ENCODE measurements around the gene SPEN.

Gene SPEN

DNA sequence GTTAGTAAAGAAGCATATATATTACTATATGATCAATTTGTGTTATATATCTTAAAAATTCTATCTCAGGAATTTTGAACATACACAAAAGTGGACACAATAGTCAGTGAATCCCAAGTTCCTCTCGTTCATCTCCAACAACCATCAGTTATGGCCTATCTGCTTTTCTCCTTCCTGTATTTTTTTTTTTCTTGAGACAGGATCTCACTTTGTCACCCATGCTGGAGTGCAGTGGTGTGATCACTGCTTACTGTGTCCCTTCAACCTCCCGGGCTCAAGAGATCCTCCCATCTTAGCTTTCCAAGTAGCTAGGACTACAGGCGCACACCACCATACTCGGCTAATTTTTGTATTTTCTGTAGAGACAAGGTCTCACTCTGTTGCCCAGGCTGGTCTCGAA lies 9.4 kb downstream of the SPEN start:
- peaks cover 97% of the 10 kb centered on the region for H3K79me2 ChIP-seq (ENCODE audit: insufficient read depth, low read length)
- no peaks in the 10 kb centered on the region for H3K9me3 ChIP-seq (ENCODE audit: insufficient read depth, low read length, severe bottlenecking)
- H3K4me2 ChIP-seq (ENCODE audit: insufficient read depth, low read length) = no peak overlapping the region
- H3K4me3 ChIP-seq (ENCODE audit: low read depth in 1 of 2, low read length in 2 of 2) = no peak overlapping the region
- ATAC-seq (ENCODE audit: insufficient read depth, low read depth) (no peak), DNase-seq (no peak)
- H4K20me1 ChIP-seq (ENCODE audit: insufficient read depth, low read length) = peaks cover 65% of the 10 kb centered on the region
- no peak overlapping the region for H3K27ac ChIP-seq (ENCODE audit: low read length)
- TF ChIP-seq, protein P1, sequence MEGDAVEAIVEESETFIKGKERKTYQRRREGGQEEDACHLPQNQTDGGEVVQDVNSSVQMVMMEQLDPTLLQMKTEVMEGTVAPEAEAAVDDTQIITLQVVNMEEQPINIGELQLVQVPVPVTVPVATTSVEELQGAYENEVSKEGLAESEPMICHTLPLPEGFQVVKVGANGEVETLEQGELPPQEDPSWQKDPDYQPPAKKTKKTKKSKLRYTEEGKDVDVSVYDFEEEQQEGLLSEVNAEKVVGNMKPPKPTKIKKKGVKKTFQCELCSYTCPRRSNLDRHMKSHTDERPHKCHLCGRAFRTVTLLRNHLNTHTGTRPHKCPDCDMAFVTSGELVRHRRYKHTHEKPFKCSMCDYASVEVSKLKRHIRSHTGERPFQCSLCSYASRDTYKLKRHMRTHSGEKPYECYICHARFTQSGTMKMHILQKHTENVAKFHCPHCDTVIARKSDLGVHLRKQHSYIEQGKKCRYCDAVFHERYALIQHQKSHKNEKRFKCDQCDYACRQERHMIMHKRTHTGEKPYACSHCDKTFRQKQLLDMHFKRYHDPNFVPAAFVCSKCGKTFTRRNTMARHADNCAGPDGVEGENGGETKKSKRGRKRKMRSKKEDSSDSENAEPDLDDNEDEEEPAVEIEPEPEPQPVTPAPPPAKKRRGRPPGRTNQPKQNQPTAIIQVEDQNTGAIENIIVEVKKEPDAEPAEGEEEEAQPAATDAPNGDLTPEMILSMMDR (IDR thresholded peaks at IDR 0.05; ENCODE audit: borderline replicate concordance, extremely low read depth, low read length, poor library complexity, severe bottlenecking) = no peak
- TF ChIP-seq EZH2 (IDR thresholded peaks at IDR 0.05; ENCODE audit: borderline replicate concordance, low read depth, low read length, severe bottlenecking) = no peak
- no peaks in the 10 kb centered on the region for H3K27me3 ChIP-seq (ENCODE audit: insufficient read depth, low read length, poor library complexity)
- no peak overlapping the region for H2AFZ ChIP-seq (ENCODE audit: low read depth, low read length)
- no peak overlapping the region for H3K9ac ChIP-seq (ENCODE audit: low read depth, low read length)
- H3K4me1 ChIP-seq (ENCODE audit: insufficient read depth, low read length) = peaks cover 10% of the 10 kb centered on the region; the same call in 1 of the 2 replicates
- H3K36me3 ChIP-seq (ENCODE audit: insufficient read depth, low read length) = peaks cover 7% of the 10 kb centered on the region; the same call in 1 of the 2 replicates

DNA sequence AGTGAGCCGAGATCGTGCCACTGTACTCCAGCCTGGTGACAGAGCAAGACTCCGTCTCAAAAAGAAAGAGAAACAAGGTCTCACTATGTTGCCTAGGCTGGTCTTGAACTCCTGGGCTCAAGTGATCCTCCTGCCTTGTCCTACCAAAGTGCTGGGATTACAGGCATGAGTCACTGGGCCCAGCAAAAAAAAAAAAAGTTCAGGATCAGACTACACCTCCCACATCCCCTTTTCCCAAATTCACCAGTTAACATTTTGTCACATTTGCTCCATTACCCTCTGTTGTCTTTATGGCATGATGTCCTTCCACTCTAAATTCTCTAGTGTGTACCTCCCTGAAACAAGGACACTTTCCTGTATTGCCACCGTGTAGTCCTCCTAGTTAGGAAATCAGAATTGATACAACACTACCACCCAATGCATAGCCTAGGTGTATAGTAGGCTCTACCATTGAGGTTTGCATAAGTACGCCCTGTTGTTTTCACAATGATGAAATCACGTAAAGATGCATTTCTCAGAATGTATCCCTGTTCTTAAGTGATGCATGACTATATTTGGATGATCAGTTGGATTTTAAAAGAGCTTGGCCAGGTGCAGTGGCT lies 10.7 kb downstream of the SPEN start:
- Histone ChIP-seq H3K9ac (ENCODE audit: low read depth, low read length) (no peak overlapping the region), H3K4me3 (ENCODE audit: low read depth in 1 of 2, low read length in 2 of 2) (no peak overlapping the region), H3K9me3 (ENCODE audit: insufficient read depth, low read length, severe bottlenecking) (no peaks in the 10 kb centered on the region), H3K36me3 (ENCODE audit: insufficient read depth, low read length) (peaks cover 5% of the 10 kb centered on the region; the same call in 1 of the 2 replicates), H2AFZ (ENCODE audit: low read depth, low read length) (no peak overlapping the region), H3K27me3 (ENCODE audit: insufficient read depth, low read length, poor library complexity) (no peaks in the 10 kb centered on the region), H3K4me1 (ENCODE audit: insufficient read depth, low read length) (peaks cover 4% of the 10 kb centered on the region; the same call in 1 of the 2 replicates), H4K20me1 (ENCODE audit: insufficient read depth, low read length) (peaks cover 70% of the 10 kb centered on the region), H3K79me2 (ENCODE audit: insufficient read depth, low read length) (peaks cover 97% of the 10 kb centered on the region), H3K4me2 (ENCODE audit: insufficient read depth, low read length) (no peak overlapping the region), H3K27ac (ENCODE audit: low read length) (no peak overlapping the region)
- DNase-seq (no peak), ATAC-seq (ENCODE audit: insufficient read depth, low read depth) (no peak; the same call in 2 of the 3 replicates)
- TF ChIP-seq EZH2 (IDR thresholded peaks at IDR 0.05; ENCODE audit: borderline replicate concordance, low read depth, low read length, severe bottlenecking) = no peak
- TF ChIP-seq, protein P1 (IDR thresholded peaks at IDR 0.05; ENCODE audit: borderline replicate concordance, extremely low read depth, low read length, poor library complexity, severe bottlenecking) = no peak

DNA sequence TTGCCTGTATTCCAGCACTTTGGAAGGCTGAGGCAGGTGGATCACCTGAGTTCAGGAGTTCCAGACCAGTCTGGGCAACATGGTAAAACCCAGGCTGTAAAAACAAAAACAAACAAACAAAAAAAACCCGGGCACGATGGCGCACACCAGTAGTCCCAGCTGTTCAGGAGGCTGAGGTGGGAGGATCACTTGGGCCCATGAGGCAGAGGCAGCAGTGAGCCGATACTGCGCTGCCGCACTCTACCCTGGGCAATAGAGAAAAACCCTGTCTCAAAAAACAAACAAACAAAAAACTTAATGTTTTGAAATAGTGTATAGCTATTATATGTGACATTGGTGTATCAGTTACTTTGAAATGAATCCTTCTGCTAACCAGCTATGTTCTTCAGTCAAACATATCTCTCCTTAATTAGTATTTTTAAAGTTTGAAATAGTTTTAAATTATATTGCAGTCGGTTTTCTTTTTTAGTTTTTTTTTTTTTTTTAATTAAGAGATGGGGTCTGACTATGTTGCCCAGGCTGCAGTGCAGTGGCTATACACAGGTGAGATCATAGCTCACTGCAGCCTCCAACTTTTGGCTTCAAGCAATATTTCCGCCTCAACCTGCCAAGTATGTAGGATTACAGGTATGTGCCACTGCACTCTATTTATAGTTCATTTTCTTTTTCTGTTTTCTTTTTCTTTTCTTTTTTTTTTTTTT lies 11.3 kb downstream of the SPEN start:
- Histone ChIP-seq H3K9ac (ENCODE audit: low read depth, low read length) (no peak overlapping the region), H3K4me3 (ENCODE audit: low read depth in 1 of 2, low read length in 2 of 2) (no peak overlapping the region), H3K79me2 (ENCODE audit: insufficient read depth, low read length) (peaks cover 97% of the 10 kb centered on the region), H3K27ac (ENCODE audit: low read length) (no peak overlapping the region), H4K20me1 (ENCODE audit: insufficient read depth, low read length) (peaks cover 74% of the 10 kb centered on the region), H3K4me2 (ENCODE audit: insufficient read depth, low read length) (no peak overlapping the region), H3K4me1 (ENCODE audit: insufficient read depth, low read length) (peaks cover 4% of the 10 kb centered on the region; the same call in 1 of the 2 replicates), H2AFZ (ENCODE audit: low read depth, low read length) (no peak overlapping the region), H3K36me3 (ENCODE audit: insufficient read depth, low read length) (peaks cover 5% of the 10 kb centered on the region; the same call in 1 of the 2 replicates), H3K9me3 (ENCODE audit: insufficient read depth, low read length, severe bottlenecking) (no peaks in the 10 kb centered on the region), H3K27me3 (ENCODE audit: insufficient read depth, low read length, poor library complexity) (no peaks in the 10 kb centered on the region)
- ATAC-seq (ENCODE audit: insufficient read depth, low read depth) (no peak), DNase-seq (no peak)
- TF ChIP-seq EZH2 (IDR thresholded peaks at IDR 0.05; ENCODE audit: borderline replicate concordance, low read depth, low read length, severe bottlenecking) = no peak
- TF ChIP-seq, protein P1 (IDR thresholded peaks at IDR 0.05; ENCODE audit: borderline replicate concordance, extremely low read depth, low read length, poor library complexity, severe bottlenecking) = no peak
